IMR-90 (cell line): Measurements from ENCODE around the gene SNRNP40. TPM values are rescaled to one million over a fixed set of nuclear protein-coding genes. Genes with fewer than 3 reads are reported as not detected.

Experiments
- ATAC-seq: fragments of 200-7000 bp; cut with Tn5 transposase; 2 replicates; pipeline ENCODE4 v1.9.1; 2020; ENCODE audit warnings: low read depth, mild to moderate bottlenecking, moderate library complexity
- BruUV-seq: library from RNA; stranded (reverse); fragments of 400-500 nt; replicated peaks from 2 replicates; lab custom pipeline; 2021; lab: Mats Ljungman, UMichigan
- CTCF ChIA-PET: fragments of 300-600 bp; formaldehyde crosslinking; extraction: SDS; loops from one replicate; lab custom pipeline; 2021; ENCODE audit warnings: antibody characterized with exemption; lab: Yijun Ruan, JAX
- POLR2A ChIA-PET: fragments of 300-600 bp; sonication (Branson Sonifier 250); formaldehyde crosslinking; loops from one replicate; lab custom pipeline; 2022; ENCODE audit warnings: antibody characterized with exemption; ENCODE audit not compliant: unreplicated experiment; lab: Charles Lee
- DNase-seq: peaks from one replicate; pipeline ENCODE4 v3.0.0; 2013
- H2AFZ ChIP-seq: replicated peaks from 2 replicates; pipeline ENCODE3; 2013; ENCODE audit warnings: low read length, mild to moderate bottlenecking; ENCODE audit not compliant: poor library complexity
- H2AK5ac ChIP-seq: 2 replicates; pipeline ENCODE4 v1.6.1; 2013; ENCODE audit warnings: low read depth, low read length, inconsistent platforms
- H2AK9ac ChIP-seq: replicated peaks from 2 replicates; pipeline ENCODE3; 2013; ENCODE audit warnings: mild to moderate bottlenecking, low read depth, low read length, moderate library complexity; ENCODE audit not compliant: poor library complexity
- H2BK120ac ChIP-seq: 2 replicates; pipeline ENCODE4 v1.6.1; 2013; ENCODE audit warnings: low read depth, low read length, inconsistent platforms
- H2BK15ac ChIP-seq: 3 replicates; pipeline ENCODE4 v1.6.1; 2013; ENCODE audit warnings: low read depth, low read length, inconsistent platforms
- H2BK20ac ChIP-seq: 2 replicates; pipeline ENCODE4 v1.6.1; 2013; ENCODE audit warnings: low read depth, mild to moderate bottlenecking, inconsistent platforms, low read length, moderate library complexity
- H2BK5ac ChIP-seq: 2 replicates; pipeline ENCODE4 v1.6.1; 2013; ENCODE audit warnings: mild to moderate bottlenecking, low read depth, low read length, inconsistent platforms; ENCODE audit not compliant: poor library complexity, severe bottlenecking
- H3K14ac ChIP-seq: replicated peaks from 2 replicates; pipeline ENCODE4 v1.6.1; 2013; ENCODE audit warnings: low read depth, low read length, inconsistent platforms
- H3K18ac ChIP-seq: 2 replicates; pipeline ENCODE4 v1.6.1; 2013; ENCODE audit warnings: low read depth, low read length, control low read depth
- H3K23ac ChIP-seq: 2 replicates; pipeline ENCODE4 v1.6.1; 2013; ENCODE audit warnings: low read depth, low read length, inconsistent platforms
- H3K27ac ChIP-seq: 2 replicates; pipeline ENCODE4 v1.5.1; 2013; ENCODE audit warnings: mild to moderate bottlenecking, control low read depth, low read length; ENCODE audit not compliant: insufficient read depth
- H3K27me3 ChIP-seq: 2 replicates; pipeline ENCODE4 v1.6.1; 2013; ENCODE audit warnings: low read length; ENCODE audit not compliant: control insufficient read depth, insufficient read depth
- H3K36me3 ChIP-seq: 2 replicates; pipeline ENCODE4 v1.6.1; 2013; ENCODE audit warnings: low read length, mixed read lengths; ENCODE audit not compliant: control insufficient read depth, insufficient read depth
- H3K4ac ChIP-seq: 2 replicates; pipeline ENCODE4 v1.6.1; 2013; ENCODE audit warnings: low read depth, low read length, inconsistent platforms
- H3K4me1 ChIP-seq: 2 replicates; pipeline ENCODE4 v1.6.1; 2013; ENCODE audit warnings: low read length, mixed read lengths; ENCODE audit not compliant: control insufficient read depth, insufficient read depth
- H3K4me2 ChIP-seq: 2 replicates; pipeline ENCODE4 v1.6.1; 2013; ENCODE audit warnings: low read depth, mild to moderate bottlenecking, control low read depth, low read length, moderate library complexity
- H3K4me3 ChIP-seq: 2 replicates; pipeline ENCODE4 v1.5.1; 2013; ENCODE audit warnings: low read depth, mild to moderate bottlenecking, control low read depth, low read length, moderate library complexity; ENCODE audit not compliant: insufficient read depth
- H3K56ac ChIP-seq: 2 replicates; pipeline ENCODE4 v1.6.1; 2013; ENCODE audit warnings: low read length, inconsistent platforms; ENCODE audit not compliant: insufficient read depth; ENCODE audit errors: extremely low read depth
- H3K79me1 ChIP-seq, 2 experiments: 2 replicates each; pipeline ENCODE4 v1.6.1; 2013; ENCODE audit warnings: low read length in 2 of 2, inconsistent platforms in 1 of 2, low read depth in 1 of 2
- H3K9ac ChIP-seq: 2 replicates; pipeline ENCODE4 v1.6.1; 2013; ENCODE audit warnings: low read depth, low read length, control low read depth
- H3K9me1 ChIP-seq: 2 replicates; pipeline ENCODE4 v1.6.1; 2013; ENCODE audit warnings: low read length, inconsistent platforms; ENCODE audit not compliant: insufficient read depth
- H3K9me3 ChIP-seq: 2 replicates; pipeline ENCODE4 v1.6.1; 2013; ENCODE audit warnings: low read length; ENCODE audit not compliant: control insufficient read depth, insufficient read depth
- H4K20me1 ChIP-seq: 2 replicates; pipeline ENCODE4 v1.6.1; 2013; ENCODE audit warnings: low read length, inconsistent platforms; ENCODE audit not compliant: insufficient read depth
- H4K5ac ChIP-seq: 2 replicates; pipeline ENCODE4 v1.6.1; 2013; ENCODE audit warnings: mild to moderate bottlenecking, low read depth, low read length, control low read depth
- H4K8ac ChIP-seq, 2 experiments: 2 replicates each; pipeline ENCODE4 v1.6.1; 2013; ENCODE audit warnings: low read depth in 2 of 2, low read length in 2 of 2, control low read depth in 1 of 2, inconsistent platforms in 1 of 2
- H4K91ac ChIP-seq: 2 replicates; pipeline ENCODE4 v1.6.1; 2013; ENCODE audit warnings: low read depth, low read length, inconsistent platforms; ENCODE audit not compliant: insufficient read depth
- BHLHE40 ChIP-seq: fragments of 150-350 bp; IDR thresholded peaks from 2 replicates; pipeline ENCODE4 v1.6.1; 2016; ENCODE audit warnings: mild to moderate bottlenecking, low read depth, low read length
- CHD1 ChIP-seq: IDR thresholded peaks from 2 replicates; pipeline ENCODE4 v1.6.1; 2012; ENCODE audit warnings: low read depth, low read length, improper control_type of control experiment
- FOS ChIP-seq: fragments of 150-350 bp; IDR thresholded peaks from 2 replicates; pipeline ENCODE4 v1.6.1; 2016; ENCODE audit warnings: low read depth, low read length
- MAFK ChIP-seq: IDR thresholded peaks from 2 replicates; pipeline ENCODE4 v1.6.1; 2012; ENCODE audit warnings: low read depth, low read length, improper control_type of control experiment
- MXI1 ChIP-seq: IDR thresholded peaks from 2 replicates; pipeline ENCODE4 v1.6.1; 2012; ENCODE audit warnings: low read depth, mild to moderate bottlenecking, low read length, moderate library complexity, borderline replicate concordance
- RCOR1 ChIP-seq: IDR thresholded peaks from 2 replicates; pipeline ENCODE4 v1.6.1; 2012; ENCODE audit warnings: mild to moderate bottlenecking, low read length, improper control_type of control experiment; ENCODE audit not compliant: insufficient replicate concordance
- RFX5 ChIP-seq: IDR thresholded peaks from 2 replicates; pipeline ENCODE4 v1.8.0; 2012; ENCODE audit warnings: low read depth, mild to moderate bottlenecking, low read length, moderate library complexity
- USF2 ChIP-seq: fragments of 150-350 bp; IDR thresholded peaks from 2 replicates; pipeline ENCODE4 v1.6.1; 2017; ENCODE audit warnings: mild to moderate bottlenecking, antibody characterized with exemption, low read length, low read depth
- WGBS, 2 experiments: methylation state at CpG; one replicate each; pipeline versions ENCODE4 v1.1.5 to v1.1.7; 2013; ENCODE audit warnings: missing lambda C conversion rate in 2 of 2; ENCODE audit not compliant: insufficient read length in 1 of 2; ENCODE audit errors: extremely low coverage in 2 of 2; 5-methylcytosine and 5-hydroxymethylcytosine counted together
- dilution Hi-C: fragments of 300-500 bp; cut with HindIII; formaldehyde crosslinking; loops from one replicate; pipeline ENCODE4 v1.14.3; 2018; ENCODE audit warnings: low sequenced_read_pairs; ENCODE audit not compliant: unreplicated experiment
- in situ Hi-C: fragments of 300-500 bp; cut with MboI; formaldehyde crosslinking; loops from 3 replicates; pipeline ENCODE4 v1.14.3; 2019; ENCODE audit warnings: low sequenced_read_pairs, inconsistent platforms, mixed read lengths
- intact Hi-C: fragments of 100-400 bp; cut with micrococcal nuclease; formaldehyde crosslinking; loops from 2 replicates; pipeline ENCODE4 v1.10.0; 2022
- polyA plus RNA-seq, 3 experiments: library from polyadenylated mRNA; depleted of rRNA; stranded (reverse); fragments of >200 nt; gene quantifications; 2 replicates each; pipeline ENCODE4 v1.2.3, GENCODE V29; 2012; ENCODE audit warnings: low replicate concordance in 1 of 3
- total RNA-seq: library from RNA; depleted of rRNA; stranded (reverse); fragments of >200 nt; gene quantifications from 2 replicates; pipeline ENCODE4 v1.2.3, GENCODE V29; 2012

SNRNP40 gene
- total and polyA plus RNA-seq, 2 of the 4 experiments (the other 2 are of a cell fraction): 52.3 to 178 TPM

DNA sequence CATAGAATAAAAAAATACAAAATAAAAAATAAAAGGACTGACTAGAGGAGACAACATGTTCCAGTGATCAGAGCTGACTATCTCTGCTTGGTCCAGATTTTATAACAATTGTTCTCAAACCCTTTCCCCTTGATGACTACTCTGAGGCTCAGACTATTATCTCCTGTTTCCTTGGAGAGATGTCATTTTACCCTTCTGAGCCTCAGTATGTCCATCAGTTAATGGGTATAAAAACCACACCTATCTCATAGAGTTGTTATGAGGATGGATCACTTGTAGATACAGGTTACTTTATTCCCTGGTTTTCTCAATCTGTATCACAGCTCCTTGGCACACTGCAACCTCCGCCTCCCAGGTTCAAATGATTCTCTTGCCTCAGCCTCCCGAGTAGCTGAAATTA lies 63.9 kb downstream of the SNRNP40 start:
- H3K9me3 ChIP-seq: no peaks in the 10 kb centered on the region
- in situ Hi-C loops: no loop called here
- no peaks in the 10 kb centered on the region for H3K9me1 ChIP-seq
- H4K5ac ChIP-seq: no peak overlapping the region
- intact Hi-C loops: no loop called here
- dilution Hi-C loops: no loop called here
- no peak overlapping the region for H3K23ac ChIP-seq
- no peak overlapping the region for H2BK120ac ChIP-seq
- no peak overlapping the region for H4K91ac ChIP-seq
- no peak overlapping the region for H3K27ac ChIP-seq
- H3K79me1 ChIP-seq: no peaks in the 10 kb centered on the region
- ATAC-seq (no peak), DNase-seq (no peak)
- H3K36me3 ChIP-seq: no peaks in the 10 kb centered on the region
- no peak overlapping the region for H2BK15ac ChIP-seq
- WGBS, 2 experiments: no CpG with 5 or more reads among the region's 2 CpGs
- TF ChIP-seq BHLHE40 (no peak), FOS (no peak), MXI1 (no peak), CHD1 (no peak), RCOR1 (no peak), USF2 (no peak), RFX5 (no peak), MAFK (no peak)
- no peak overlapping the region for H2AK9ac ChIP-seq
- H4K8ac ChIP-seq: no peak overlapping the region
- no peak overlapping the region for H3K4me2 ChIP-seq
- H3K27me3 ChIP-seq: peaks cover 42% of the 10 kb centered on the region
- H3K18ac ChIP-seq: no peak overlapping the region
- ChIA-PET CTCF (no interaction called here), POLR2A (no interaction called here)
- no peak overlapping the region for H3K9ac ChIP-seq
- no peak overlapping the region for H2AFZ ChIP-seq
- H2BK20ac ChIP-seq: no peak overlapping the region
- H3K4ac ChIP-seq: no peak overlapping the region
- no peak overlapping the region for H2AK5ac ChIP-seq
- BruUV-seq: no TSS peak
- H4K20me1 ChIP-seq: no peaks in the 10 kb centered on the region
- no peaks in the 10 kb centered on the region for H3K4me1 ChIP-seq
- no peak overlapping the region for H3K4me3 ChIP-seq
- no peak overlapping the region for H2BK5ac ChIP-seq
- H3K14ac ChIP-seq: no peak overlapping the region
- no peak overlapping the region for H3K56ac ChIP-seq
